Rectal smooth muscle tissue (tissue), 1 donor: Measurements from ENCODE around the gene HS3ST1.
"Not testable (repeated sequence)": the region's sequence is repeated elsewhere in the genome, so short reads cannot be mapped to it uniquely, and the experiment has no call there.

ENCODE experiments used
- H3K27ac ChIP-seq: one replicate; pipeline ENCODE4 v1.7.0; 2013; ENCODE audit warnings: low read depth, low read length, inconsistent platforms
- H3K27me3 ChIP-seq: one replicate; pipeline ENCODE4 v1.7.0; 2013; ENCODE audit warnings: low read length; ENCODE audit not compliant: control insufficient read depth, insufficient read depth
- H3K36me3 ChIP-seq: one replicate; pipeline ENCODE4 v1.7.0; 2013; ENCODE audit warnings: low read length; ENCODE audit not compliant: control insufficient read depth, insufficient read depth
- H3K4me1 ChIP-seq: one replicate; pipeline ENCODE4 v1.7.0; 2013; ENCODE audit warnings: low read length; ENCODE audit not compliant: control insufficient read depth, insufficient read depth
- H3K4me3 ChIP-seq: one replicate; pipeline ENCODE4 v1.7.0; 2013; ENCODE audit warnings: low read length
- H3K9ac ChIP-seq: one replicate; pipeline ENCODE4 v1.7.0; 2013; ENCODE audit warnings: low read length

Gene HS3ST1

DNA sequence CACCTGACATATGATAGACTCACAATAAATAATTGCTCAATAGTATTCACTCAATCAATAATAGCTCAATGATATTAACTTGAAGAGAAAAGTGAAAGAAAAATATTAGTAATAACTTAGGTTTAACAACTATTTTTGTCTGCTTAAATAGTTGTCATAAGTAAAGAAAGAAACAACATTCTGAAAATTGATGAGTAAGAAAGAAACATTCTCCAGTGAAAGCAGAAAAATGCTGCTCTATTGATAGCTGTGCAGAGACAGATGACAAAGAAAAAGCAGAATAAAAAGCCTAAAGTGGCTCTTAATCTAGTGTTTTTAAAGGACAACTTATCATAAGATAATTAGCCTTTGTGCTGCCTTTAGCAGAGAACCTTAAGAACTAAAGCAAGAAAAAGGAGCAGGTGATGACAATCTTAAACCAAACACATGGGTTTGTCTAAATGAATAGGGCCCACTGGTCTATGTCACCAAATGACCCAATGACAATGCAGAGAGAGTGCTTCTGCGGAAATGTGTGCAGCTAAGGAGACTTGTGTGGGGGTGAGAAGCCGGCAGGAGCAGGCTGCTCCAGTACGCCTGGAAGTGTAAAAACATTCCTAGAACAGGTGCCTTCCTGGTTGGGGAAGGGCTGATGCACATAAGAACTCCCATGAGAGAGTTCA lies 13.2 kb downstream of the HS3ST1 start:
- Histone ChIP-seq H3K4me1 (no peaks in the 10 kb centered on the region), H3K36me3 (no peaks in the 10 kb centered on the region), H3K4me3 (no peak overlapping the region), H3K27me3 (no peaks in the 10 kb centered on the region), H3K9ac (no peak overlapping the region), H3K27ac (no peak overlapping the region)

DNA sequence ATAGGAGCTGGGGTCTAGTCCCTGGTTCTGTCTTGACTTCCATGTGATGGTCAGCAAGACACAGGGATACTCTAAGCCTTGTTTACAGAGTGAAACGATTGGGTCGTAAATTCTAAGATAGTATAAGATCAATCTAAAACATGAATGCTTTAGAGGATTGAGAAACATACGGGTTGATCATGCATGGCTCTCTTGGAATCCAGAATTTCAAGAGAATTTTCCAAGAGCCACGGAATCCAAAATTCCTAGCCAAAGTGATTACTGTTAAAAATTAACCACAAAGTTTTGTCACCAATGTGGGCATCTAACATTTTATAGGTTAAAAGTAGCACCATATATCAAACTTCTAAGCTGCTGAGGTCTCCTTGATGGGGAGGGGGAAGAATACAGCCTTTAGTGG lies 16.5 kb downstream of the HS3ST1 start:
- Histone ChIP-seq H3K4me1 (no peaks in the 10 kb centered on the region), H3K36me3 (no peaks in the 10 kb centered on the region), H3K27me3 (no peaks in the 10 kb centered on the region), H3K27ac (no peak overlapping the region), H3K9ac (no peak overlapping the region), H3K4me3 (no peak overlapping the region)

DNA sequence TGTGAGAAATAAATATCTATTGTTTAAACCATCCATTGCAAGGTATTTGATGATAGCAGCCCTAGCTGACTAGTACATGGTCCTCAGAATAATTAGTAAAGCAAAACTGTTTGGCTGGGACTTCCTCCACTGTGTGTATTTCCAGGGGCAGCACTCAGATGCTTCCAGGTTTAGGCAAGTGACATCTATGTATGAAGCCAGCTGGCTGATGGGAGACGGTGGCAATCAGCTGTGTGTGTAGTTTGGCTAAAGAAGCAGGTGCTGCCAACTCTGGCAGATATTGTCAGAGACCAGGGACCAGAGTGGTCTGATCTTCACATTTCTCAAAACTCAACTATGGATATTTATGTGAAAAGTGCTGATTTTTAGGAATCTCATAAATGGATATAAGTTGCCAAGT lies 19.1 kb downstream of the HS3ST1 start:
- no peak overlapping the region for H3K4me3 ChIP-seq
- no peaks in the 10 kb centered on the region for H3K27me3 ChIP-seq
- no peaks in the 10 kb centered on the region for H3K4me1 ChIP-seq
- H3K9ac ChIP-seq, result no peak overlapping the region
- no peaks in the 10 kb centered on the region for H3K36me3 ChIP-seq
- H3K27ac ChIP-seq, result no peak overlapping the region

DNA sequence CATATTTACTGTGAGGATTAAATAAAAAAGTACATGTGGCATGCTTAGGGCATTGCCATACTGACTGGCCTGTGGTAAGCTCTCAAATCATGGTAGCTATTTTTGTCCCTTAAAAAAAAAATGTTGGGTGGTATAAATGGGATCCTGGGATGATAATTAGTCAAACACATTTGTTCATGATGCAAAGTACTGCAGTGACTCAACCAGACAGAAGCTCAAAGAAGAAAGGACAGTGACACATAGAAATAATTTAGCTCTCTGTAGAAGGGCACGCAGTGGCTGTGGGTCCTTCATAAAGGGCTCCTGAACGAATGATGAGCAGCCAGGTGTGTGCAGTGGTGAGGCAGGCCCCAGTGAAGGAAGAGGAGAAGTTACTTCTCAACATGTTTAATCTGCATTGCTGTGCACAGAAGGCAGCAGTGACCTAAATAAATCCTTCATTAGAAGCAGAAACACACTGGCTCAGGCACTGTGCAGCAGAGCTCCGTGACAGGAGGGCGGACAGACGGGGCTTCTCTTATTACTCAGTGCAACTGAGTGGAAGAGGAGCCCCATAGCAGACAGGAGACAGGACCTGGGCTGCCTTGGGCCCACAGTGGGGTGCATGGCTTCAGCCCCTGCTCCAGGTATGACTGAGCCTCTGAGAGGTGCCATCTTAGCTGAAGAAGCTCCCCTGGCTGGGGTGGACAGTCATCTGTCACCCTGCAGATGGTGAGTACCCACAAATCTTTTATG lies 20.3 kb downstream of the HS3ST1 start:
- H3K27ac ChIP-seq, result no peak overlapping the region
- no peak overlapping the region for H3K9ac ChIP-seq
- H3K4me1 ChIP-seq, result no peaks in the 10 kb centered on the region
- H3K4me3 ChIP-seq, result no peak overlapping the region
- H3K27me3 ChIP-seq, result no peaks in the 10 kb centered on the region
- H3K36me3 ChIP-seq, result no peaks in the 10 kb centered on the region

DNA sequence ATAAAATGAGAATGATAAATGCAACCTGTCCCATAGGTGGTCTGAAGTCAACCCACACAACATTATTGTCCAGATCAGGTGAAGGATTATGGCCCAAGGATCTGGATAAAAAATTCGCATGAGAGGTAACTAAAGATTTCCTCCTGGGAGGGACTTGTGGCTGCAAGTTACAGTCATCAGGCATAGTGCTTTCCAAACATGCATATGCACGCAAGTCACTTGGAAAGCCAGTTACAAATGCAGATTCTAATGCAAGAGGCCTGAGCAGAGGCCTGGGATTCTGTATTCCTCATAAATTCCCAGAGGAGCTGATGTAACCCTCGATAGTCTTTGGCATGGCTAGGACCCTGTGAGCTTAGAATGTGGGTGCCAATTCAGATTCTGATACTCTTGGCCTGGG lies 21.1 kb downstream of the HS3ST1 start:
- Histone ChIP-seq H3K9ac (no peak overlapping the region), H3K36me3 (no peaks in the 10 kb centered on the region), H3K4me3 (no peak overlapping the region), H3K27ac (no peak overlapping the region), H3K27me3 (no peaks in the 10 kb centered on the region), H3K4me1 (no peaks in the 10 kb centered on the region)

DNA sequence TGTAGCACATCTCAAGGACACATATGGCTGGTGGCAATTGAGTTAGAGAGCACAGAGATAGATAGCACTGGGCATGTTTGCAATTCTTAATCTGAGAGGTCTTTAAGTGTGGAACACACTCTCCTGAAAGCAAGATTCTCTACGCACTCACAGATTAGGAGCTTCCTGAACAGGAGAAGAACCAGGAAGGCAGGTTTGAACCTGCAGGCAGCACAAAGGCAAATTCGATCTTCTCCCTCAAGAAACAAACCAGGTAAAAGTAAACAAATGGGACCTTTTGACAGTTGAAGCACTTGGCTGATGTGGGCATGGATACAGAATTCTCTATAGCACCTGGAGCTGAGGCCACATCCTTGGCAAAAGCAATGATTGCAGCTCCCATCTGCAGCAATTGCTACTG lies 24.3 kb downstream of the HS3ST1 start:
- Histone ChIP-seq H3K27ac (no peak overlapping the region), H3K4me1 (no peaks in the 10 kb centered on the region), H3K36me3 (peaks cover 2% of the 10 kb centered on the region), H3K9ac (no peak overlapping the region), H3K4me3 (no peak overlapping the region), H3K27me3 (no peaks in the 10 kb centered on the region)

DNA sequence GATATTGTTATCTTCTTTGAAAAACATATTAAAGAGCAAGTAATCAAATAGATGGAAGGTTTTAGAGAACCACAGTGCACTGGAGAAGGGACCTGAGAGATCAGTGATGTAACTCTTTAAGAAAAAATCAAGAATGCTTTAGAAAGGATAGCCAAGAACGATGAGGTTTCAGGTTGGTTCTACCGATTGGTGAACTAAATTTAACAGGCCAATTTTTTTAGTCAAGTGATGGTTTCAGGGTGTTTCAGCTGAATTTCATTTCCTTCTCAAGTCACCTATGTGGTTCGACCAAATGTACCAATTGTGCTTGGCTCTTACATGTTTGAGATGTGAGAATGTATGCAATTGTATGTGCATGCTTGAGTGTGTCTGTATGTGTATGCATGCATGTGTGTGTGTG lies 26.5 kb downstream of the HS3ST1 start:
- H3K36me3 ChIP-seq, result peaks cover 5% of the 10 kb centered on the region
- no peaks in the 10 kb centered on the region for H3K27me3 ChIP-seq
- no peak overlapping the region for H3K27ac ChIP-seq
- no peaks in the 10 kb centered on the region for H3K4me1 ChIP-seq
- no peak overlapping the region for H3K4me3 ChIP-seq
- no peak overlapping the region for H3K9ac ChIP-seq

DNA sequence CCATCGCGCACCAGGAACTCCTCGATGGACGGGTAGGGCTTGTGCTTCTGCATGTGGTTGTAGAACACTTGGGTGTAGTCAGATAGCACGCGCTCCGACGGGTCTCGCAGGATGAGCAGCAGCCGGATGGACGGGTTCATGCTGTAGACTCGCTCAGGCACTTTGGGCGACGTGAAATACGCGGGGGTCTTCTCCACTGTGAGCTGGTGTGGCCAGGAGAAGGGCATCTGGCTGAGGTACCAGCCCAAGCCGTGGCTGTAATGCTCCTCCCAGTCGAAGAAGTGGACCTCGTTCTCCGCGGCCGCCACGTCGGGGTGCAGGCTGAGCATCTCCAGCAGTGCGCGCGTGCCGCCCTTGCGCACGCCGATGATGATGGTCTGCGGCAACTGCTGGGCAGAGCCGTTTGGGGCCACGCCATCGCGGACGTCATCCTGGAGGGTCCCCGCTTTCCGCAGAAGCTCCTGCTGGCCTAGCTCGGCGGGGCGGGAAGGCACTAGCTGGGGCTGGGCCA lies 29.2 kb downstream of the HS3ST1 start:
- H3K36me3 ChIP-seq, result peaks cover 5% of the 10 kb centered on the region
- no peaks in the 10 kb centered on the region for H3K27me3 ChIP-seq
- H3K4me1 ChIP-seq, result no peaks in the 10 kb centered on the region
- H3K4me3 ChIP-seq, result no peak overlapping the region
- no peak overlapping the region for H3K27ac ChIP-seq
- H3K9ac ChIP-seq, result no peak overlapping the region

DNA sequence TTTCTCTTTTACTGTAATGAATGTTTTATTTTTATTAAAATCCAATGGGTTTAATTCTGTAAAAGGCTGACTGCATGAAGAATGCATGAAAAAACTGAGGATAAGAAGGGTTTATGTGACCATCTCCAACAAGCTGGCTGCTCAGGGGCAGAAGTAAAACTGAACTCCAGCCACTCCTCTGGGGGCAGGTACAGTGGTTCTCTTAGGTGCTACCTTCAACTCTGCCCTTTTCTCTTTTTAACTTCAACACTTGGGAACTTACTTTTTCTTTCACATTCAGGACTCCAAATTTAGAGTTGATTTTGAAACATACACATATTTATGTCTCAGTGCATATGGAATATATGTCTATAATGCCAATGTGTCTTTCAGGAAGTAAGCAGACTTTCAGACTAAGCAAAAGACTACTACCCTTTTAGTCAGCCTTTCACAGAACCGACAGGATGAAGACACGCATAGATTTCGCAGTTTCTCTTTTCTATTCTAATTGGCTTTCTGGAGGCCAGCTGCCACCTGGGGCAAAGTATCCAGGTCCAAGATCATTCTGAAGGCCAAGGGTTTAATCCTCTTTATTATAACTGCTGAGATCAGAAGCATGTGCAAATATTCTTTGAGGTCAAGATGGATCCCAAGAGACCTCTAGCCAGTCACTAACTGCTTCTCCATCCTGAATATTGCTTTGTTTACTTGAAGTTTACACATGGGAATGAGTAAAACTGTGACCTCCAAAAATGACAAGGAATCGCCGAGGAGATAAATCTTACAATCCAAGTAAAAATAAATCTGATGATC lies 30.7 kb downstream of the HS3ST1 start:
- Histone ChIP-seq H3K27ac (no peak overlapping the region), H3K4me1 (no peaks in the 10 kb centered on the region), H3K9ac (no peak overlapping the region), H3K4me3 (no peak overlapping the region), H3K36me3 (peaks cover 5% of the 10 kb centered on the region), H3K27me3 (no peaks in the 10 kb centered on the region)

DNA sequence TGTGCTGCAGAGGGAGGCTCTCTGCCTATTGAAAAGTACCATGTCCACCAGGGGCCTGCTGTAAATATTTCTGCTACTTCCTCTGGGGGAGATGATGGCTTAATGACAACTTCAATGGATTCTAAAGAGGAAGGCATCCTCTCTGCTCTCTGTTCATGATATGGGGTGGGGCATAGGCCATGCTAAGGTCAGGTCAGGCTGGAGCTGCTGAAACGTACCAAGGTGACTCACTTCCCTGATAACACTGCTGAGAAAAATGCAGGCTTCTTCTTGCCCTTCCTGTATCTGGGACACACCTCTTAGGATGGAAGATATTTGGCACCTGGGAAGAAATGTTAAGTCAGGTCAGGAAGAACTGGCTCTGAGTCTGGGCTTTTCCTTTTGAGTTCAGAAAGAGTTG lies 31.5 kb downstream of the HS3ST1 start:
- no peaks in the 10 kb centered on the region for H3K27me3 ChIP-seq
- H3K9ac ChIP-seq, result no peak overlapping the region
- no peaks in the 10 kb centered on the region for H3K4me1 ChIP-seq
- peaks cover 5% of the 10 kb centered on the region for H3K36me3 ChIP-seq
- no peak overlapping the region for H3K27ac ChIP-seq
- no peak overlapping the region for H3K4me3 ChIP-seq

DNA sequence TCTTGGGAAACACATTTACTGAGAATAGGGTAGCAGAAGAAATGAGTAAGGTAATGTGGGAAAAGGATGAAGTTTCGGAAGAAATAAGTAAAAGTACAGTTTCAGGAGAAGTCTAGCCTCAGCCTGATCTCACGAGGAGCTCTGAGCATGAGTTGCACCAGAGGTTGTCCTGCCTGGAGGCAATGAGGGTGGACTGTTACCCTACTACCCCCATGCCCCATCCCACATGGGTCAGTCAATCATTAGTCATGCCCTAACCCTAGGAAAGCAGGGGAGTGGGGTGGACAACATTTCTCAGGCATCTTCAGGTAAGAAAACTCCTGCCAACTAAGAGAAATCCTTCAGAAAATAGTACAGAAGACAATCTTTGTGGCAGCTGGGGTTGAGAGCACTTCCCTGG lies 35.1 kb downstream of the HS3ST1 start:
- Histone ChIP-seq H3K27me3 (no peaks in the 10 kb centered on the region), H3K4me1 (no peaks in the 10 kb centered on the region), H3K27ac (no peak overlapping the region), H3K4me3 (no peak overlapping the region), H3K36me3 (no peaks in the 10 kb centered on the region), H3K9ac (no peak overlapping the region)

DNA sequence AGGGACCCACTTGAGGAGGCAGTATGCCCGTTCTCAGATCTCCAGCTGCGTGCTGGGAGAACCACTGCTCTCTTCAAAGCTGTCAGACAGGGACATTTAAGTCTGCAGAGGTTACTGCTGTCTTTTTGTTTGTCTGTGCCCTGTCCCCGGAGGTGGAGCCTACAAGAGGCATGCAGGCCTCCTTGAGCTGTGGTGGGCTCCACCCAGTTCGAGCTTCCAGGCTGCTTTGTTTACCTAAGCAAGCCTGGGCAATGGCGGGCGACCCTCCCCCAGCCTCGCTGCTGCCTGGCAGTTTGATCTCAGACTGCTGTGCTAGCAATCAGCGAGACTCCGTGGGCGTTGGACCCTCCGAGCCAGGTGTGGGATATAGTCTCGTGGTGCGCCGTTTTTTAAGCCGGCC lies 44.6 kb downstream of the HS3ST1 start:
- not testable (repeated sequence) for H3K27me3 ChIP-seq, H3K36me3 ChIP-seq, H3K9ac ChIP-seq, H3K4me3 ChIP-seq, H3K4me1 ChIP-seq, H3K27ac ChIP-seq
